Measurements from ENCODE around the gene PAPOLG. TPM values are rescaled to one million over a fixed set of nuclear protein-coding genes. Genes with fewer than 3 reads are reported as not detected.

PAPOLG gene
- polyA plus RNA-seq, 3 donors: 4.7 to 8.9 (median 8.0) TPM

- intact Hi-C loops (cut with micrococcal nuclease): no loop called here
Measured at GRCh38 chr2:60821133-60821469, 65.0 kb downstream of the PAPOLG start.

GRCh38 chr2:60821587-60822302 is 65.7 kb downstream of the PAPOLG start:
- intact Hi-C loops (cut with micrococcal nuclease): no loop called here
- Histone ChIP-seq H3K27me3 (ENCODE audit: control insufficient read depth in 2 of 2, insufficient read depth in 2 of 2, low read length in 2 of 2) (no peaks in the 10 kb centered on the region), H2AFZ (ENCODE audit: insufficient read depth, low read depth, low read length, poor library complexity, severe bottlenecking) (no peak overlapping the region), H3K4me1 (ENCODE audit: control insufficient read depth in 1 of 2, insufficient read depth in 2 of 2, low read length in 2 of 2) (peaks cover 9% of the 10 kb centered on the region in 2 donors), H4K20me1 (ENCODE audit: insufficient read depth, low read length) (no peaks in the 10 kb centered on the region), H3K4me3 (replicated peaks in 1 of 3; ENCODE audit: low read depth in 2 of 3, low read length in 3 of 3) (no peak overlapping the region), H3K79me2 (ENCODE audit: insufficient read depth, low read length) (no peaks in the 10 kb centered on the region), H3K27ac (ENCODE audit: low read depth in 1 of 2, low read length in 2 of 2) (no peak overlapping the region), H3K4me2 (replicated peaks; ENCODE audit: extremely low read depth, low read length, poor library complexity, severe bottlenecking) (no peak overlapping the region), H3K9me3 (replicated peaks in 1 of 2; ENCODE audit: control insufficient read depth in 1 of 2, insufficient read depth in 1 of 2, low read length in 2 of 2) (no peaks in the 10 kb centered on the region), H3K36me3 (replicated peaks in 1 of 2; ENCODE audit: control insufficient read depth in 1 of 2, insufficient read depth in 2 of 2, low read length in 2 of 2) (no peaks in the 10 kb centered on the region), H3K9ac (ENCODE audit: insufficient read depth, low read length, poor library complexity, severe bottlenecking) (no peak overlapping the region)
- peak overlapping the region in 1 of 7 donors; percentile 35 for H3K27ac Mint-ChIP-seq
- H3K4me1 Mint-ChIP-seq: peaks cover 25% of the 10 kb centered on the region
- no peak for DNase-seq
- TF ChIP-seq, protein P1, sequence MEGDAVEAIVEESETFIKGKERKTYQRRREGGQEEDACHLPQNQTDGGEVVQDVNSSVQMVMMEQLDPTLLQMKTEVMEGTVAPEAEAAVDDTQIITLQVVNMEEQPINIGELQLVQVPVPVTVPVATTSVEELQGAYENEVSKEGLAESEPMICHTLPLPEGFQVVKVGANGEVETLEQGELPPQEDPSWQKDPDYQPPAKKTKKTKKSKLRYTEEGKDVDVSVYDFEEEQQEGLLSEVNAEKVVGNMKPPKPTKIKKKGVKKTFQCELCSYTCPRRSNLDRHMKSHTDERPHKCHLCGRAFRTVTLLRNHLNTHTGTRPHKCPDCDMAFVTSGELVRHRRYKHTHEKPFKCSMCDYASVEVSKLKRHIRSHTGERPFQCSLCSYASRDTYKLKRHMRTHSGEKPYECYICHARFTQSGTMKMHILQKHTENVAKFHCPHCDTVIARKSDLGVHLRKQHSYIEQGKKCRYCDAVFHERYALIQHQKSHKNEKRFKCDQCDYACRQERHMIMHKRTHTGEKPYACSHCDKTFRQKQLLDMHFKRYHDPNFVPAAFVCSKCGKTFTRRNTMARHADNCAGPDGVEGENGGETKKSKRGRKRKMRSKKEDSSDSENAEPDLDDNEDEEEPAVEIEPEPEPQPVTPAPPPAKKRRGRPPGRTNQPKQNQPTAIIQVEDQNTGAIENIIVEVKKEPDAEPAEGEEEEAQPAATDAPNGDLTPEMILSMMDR (IDR thresholded peaks at IDR 0.05): no peak
- peaks cover 0 to 3% (median 0%) of the 10 kb centered on the region in 7 donors for H3K9me3 Mint-ChIP-seq
- WGBS (ENCODE audit: insufficient coverage): 95% methylated on average over 3 of the region's 6 CpGs
- no peaks in the 10 kb centered on the region for H3K36me3 Mint-ChIP-seq
- H3K27me3 Mint-ChIP-seq (ENCODE audit: low read depth in 3 of 3): peaks cover 0 to 2% (median 1%) of the 10 kb centered on the region in 3 donors
- no peak overlapping the region for H3K4me3 Mint-ChIP-seq

More at GRCh38 chr2:60821133-60821469, 65.0 kb downstream of the PAPOLG start:
- no peak overlapping the region for H3K4me3 Mint-ChIP-seq
- no peaks in the 10 kb centered on the region for H4K20me1 ChIP-seq (ENCODE audit: insufficient read depth, low read length)
- no peaks in the 10 kb centered on the region for H3K36me3 Mint-ChIP-seq
- no peaks in the 10 kb centered on the region for H3K27me3 ChIP-seq (ENCODE audit: control insufficient read depth in 2 of 2, insufficient read depth in 2 of 2, low read length in 2 of 2)
- H3K36me3 ChIP-seq (replicated peaks in 1 of 2; ENCODE audit: control insufficient read depth in 1 of 2, insufficient read depth in 2 of 2, low read length in 2 of 2): no peaks in the 10 kb centered on the region
- H3K9ac ChIP-seq (ENCODE audit: insufficient read depth, low read length, poor library complexity, severe bottlenecking): no peak overlapping the region
- TF ChIP-seq, protein P1 (IDR thresholded peaks at IDR 0.05): no peak
- WGBS (ENCODE audit: insufficient coverage): no CpG with 5 or more reads among the region's 3 CpGs
- peaks cover 0 to 3% (median 0%) of the 10 kb centered on the region in 7 donors for H3K9me3 Mint-ChIP-seq
- H3K27me3 Mint-ChIP-seq (ENCODE audit: low read depth in 3 of 3): peaks cover 0 to 2% (median 1%) of the 10 kb centered on the region in 3 donors
- DNase-seq: no peak
- no peak overlapping the region for H3K4me2 ChIP-seq (replicated peaks; ENCODE audit: extremely low read depth, low read length, poor library complexity, severe bottlenecking)
- H3K27ac Mint-ChIP-seq: peak overlapping the region in 1 of 7 donors; percentile 10
- H3K4me3 ChIP-seq (replicated peaks in 1 of 3; ENCODE audit: low read depth in 2 of 3, low read length in 3 of 3): no peak overlapping the region
- H3K4me1 ChIP-seq (ENCODE audit: control insufficient read depth in 1 of 2, insufficient read depth in 2 of 2, low read length in 2 of 2): peaks cover 9% of the 10 kb centered on the region in 2 donors
- H3K4me1 Mint-ChIP-seq: peaks cover 25% of the 10 kb centered on the region
- no peak overlapping the region for H2AFZ ChIP-seq (ENCODE audit: insufficient read depth, low read depth, low read length, poor library complexity, severe bottlenecking)
- H3K79me2 ChIP-seq (ENCODE audit: insufficient read depth, low read length): no peaks in the 10 kb centered on the region
- no peak overlapping the region for H3K27ac ChIP-seq (ENCODE audit: low read depth in 1 of 2, low read length in 2 of 2)
- H3K9me3 ChIP-seq (replicated peaks in 1 of 2; ENCODE audit: control insufficient read depth in 1 of 2, insufficient read depth in 1 of 2, low read length in 2 of 2): no peaks in the 10 kb centered on the region

Measured in CD14-positive monocyte (primary cell).